ENCODE data around the gene CCR9.
"Not testable (repeated sequence)": the region's sequence is repeated elsewhere in the genome, so short reads cannot be mapped to it uniquely, and the experiment has no call there.

The CCR9 gene

GRCh38 chr3:45885979-45886705, at the start of gene CCR9:
Gene CCR9, plus strand, starts transcription at chr3:45886543. Its CDS starts 8,391 bp downstream, at chr3:45894934.
- no peak for DNase-seq

GRCh38 chr3:45838466-45838865, 47.9 kb upstream of the CCR9 start:
- no peak for DNase-seq

- peak; percentile 34 for DNase-seq
Measured at GRCh38 chr3:45841420-45841756, 45.0 kb upstream of the CCR9 start.

GRCh38 chr3:45841757-45842491, 44.4 kb upstream of the CCR9 start, which contains the start of gene LZTFL1:
Gene LZTFL1, minus strand, starts transcription at chr3:45842119. Its CDS starts 128 bp downstream, at chr3:45841991.
- peak; percentile 92 for DNase-seq

- DNase-seq, result no peak
Measured at GRCh38 chr3:45842851-45843625, 43.3 kb upstream of the CCR9 start.

GRCh38 chr3:45844616-45845015, 41.7 kb upstream of the CCR9 start:
- DNase-seq, result no peak

GRCh38 chr3:45848392-45848791, 38.0 kb upstream of the CCR9 start:
- no peak for DNase-seq

- DNase-seq, result no peak
Measured at GRCh38 chr3:45852828-45853227, 33.5 kb upstream of the CCR9 start.

- not testable (repeated sequence) for DNase-seq
Measured at GRCh38 chr3:45856323-45856722, 30.0 kb upstream of the CCR9 start.

GRCh38 chr3:45857024-45857423, 29.3 kb upstream of the CCR9 start:
- DNase-seq, result not testable (repeated sequence)

GRCh38 chr3:45858809-45859543, 27.4 kb upstream of the CCR9 start:
- no peak for DNase-seq

GRCh38 chr3:45860481-45860880, 25.9 kb upstream of the CCR9 start:
- no peak for DNase-seq

- no peak for DNase-seq
Measured at GRCh38 chr3:45861043-45861719, 25.2 kb upstream of the CCR9 start.

- no peak for DNase-seq
Measured at GRCh38 chr3:45864760-45865519, 21.4 kb upstream of the CCR9 start.

- no peak for DNase-seq
Measured at GRCh38 chr3:45865563-45865962, 20.8 kb upstream of the CCR9 start.

GRCh38 chr3:45868213-45868612, 18.1 kb upstream of the CCR9 start:
- DNase-seq, result peak; percentile 57

- no peak for DNase-seq
Measured at GRCh38 chr3:45868650-45869049, 17.7 kb upstream of the CCR9 start.

- no peak for DNase-seq
Measured at GRCh38 chr3:45869638-45870037, 16.7 kb upstream of the CCR9 start.

- no peak for DNase-seq
Measured at GRCh38 chr3:45870099-45870498, 16.2 kb upstream of the CCR9 start.

- DNase-seq, result no peak
Measured at GRCh38 chr3:45871780-45872179, 14.6 kb upstream of the CCR9 start.

- no peak for DNase-seq
Measured at GRCh38 chr3:45872569-45872968, 13.8 kb upstream of the CCR9 start.

- DNase-seq, result no peak
Measured at GRCh38 chr3:45873036-45873435, 13.3 kb upstream of the CCR9 start.
